ENCODE results near the gene PHKB. TPM values are rescaled to one million over a fixed set of nuclear protein-coding genes. Genes with fewer than 3 reads are reported as not detected.

PHKB gene
- total RNA-seq, 1 experiment from 2014 or later, result 47.6 TPM

- no peak for DNase-seq (ENCODE audit: low read depth)
These were observed 163.4 kb downstream of the PHKB start for GRCh38 chr16:47624563-47624962.

DNA sequence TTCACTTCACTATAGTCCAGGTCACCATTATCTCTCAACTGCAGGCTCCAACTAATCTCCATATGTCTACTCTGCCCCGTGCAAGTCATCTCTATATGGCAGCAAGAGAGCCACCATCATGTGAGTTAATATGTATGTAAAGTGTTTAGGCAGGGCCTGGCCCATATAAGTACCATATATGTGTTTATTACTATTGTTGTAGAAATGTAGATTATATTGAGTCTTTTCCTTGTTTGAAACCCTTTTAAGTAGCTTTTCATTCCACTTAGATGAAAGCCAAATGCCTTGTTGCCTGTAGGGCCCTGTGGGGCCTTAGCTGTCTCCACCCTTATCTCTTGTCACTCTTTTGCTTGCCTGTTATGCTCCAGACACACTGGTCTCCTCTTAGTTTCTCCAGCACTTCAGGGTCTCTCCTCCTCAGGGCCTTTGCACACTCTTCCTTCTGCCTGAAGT is 164.0 kb downstream of the PHKB start:
- no peak for DNase-seq (ENCODE audit: low read depth)

DNA sequence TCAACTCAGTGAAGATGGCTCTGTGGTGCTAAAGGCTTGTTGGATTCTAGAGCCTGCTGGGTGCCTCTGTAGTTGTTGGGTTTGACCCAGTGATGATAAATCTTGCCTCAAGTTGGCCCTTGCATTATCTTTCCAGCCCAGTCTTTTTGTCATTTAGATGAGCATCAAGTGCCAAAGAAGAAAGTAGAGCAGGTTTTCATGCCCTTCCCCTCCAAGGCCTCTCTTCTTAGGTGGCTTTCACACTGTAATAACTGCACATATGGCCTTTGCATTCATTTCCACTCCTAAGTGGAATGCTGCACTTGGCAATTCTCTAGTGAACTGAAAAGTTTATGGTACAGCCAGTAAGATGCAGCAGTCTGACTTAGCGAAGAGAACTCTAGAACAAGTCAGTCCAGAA is 165.1 kb downstream of the PHKB start:
- no peak for DNase-seq (ENCODE audit: low read depth)

DNA sequence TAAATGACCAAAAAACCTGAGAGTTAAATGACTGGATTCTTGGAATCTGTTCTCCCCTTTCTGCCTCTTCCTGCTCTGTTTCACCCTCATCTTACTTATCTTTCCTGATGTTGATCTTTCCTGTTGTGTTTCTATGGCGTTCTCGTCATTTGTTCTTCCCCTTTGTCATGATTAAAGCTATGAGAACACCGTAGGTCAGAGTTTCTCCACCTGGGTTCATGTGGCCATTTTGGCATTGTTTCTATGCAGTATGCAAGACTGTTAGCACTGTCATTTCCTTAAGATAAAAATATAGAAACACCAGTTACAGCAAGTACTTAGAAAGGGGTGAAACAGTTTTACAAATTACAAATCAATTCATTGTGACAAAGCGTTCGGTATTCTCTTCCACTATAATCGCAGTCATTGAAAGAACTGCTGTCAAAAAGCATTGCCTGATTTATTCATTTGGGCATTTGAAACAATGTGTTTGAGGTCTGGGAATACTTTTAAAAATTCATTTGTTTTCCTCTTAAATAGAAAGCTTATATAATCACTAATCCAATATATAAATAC is 166.0 kb downstream of the PHKB start:
- DNase-seq (ENCODE audit: low read depth), result no peak

GRCh38 chr16:47627721-47628120 is 166.6 kb downstream of the PHKB start:
- DNase-seq (ENCODE audit: low read depth), result no peak

DNA sequence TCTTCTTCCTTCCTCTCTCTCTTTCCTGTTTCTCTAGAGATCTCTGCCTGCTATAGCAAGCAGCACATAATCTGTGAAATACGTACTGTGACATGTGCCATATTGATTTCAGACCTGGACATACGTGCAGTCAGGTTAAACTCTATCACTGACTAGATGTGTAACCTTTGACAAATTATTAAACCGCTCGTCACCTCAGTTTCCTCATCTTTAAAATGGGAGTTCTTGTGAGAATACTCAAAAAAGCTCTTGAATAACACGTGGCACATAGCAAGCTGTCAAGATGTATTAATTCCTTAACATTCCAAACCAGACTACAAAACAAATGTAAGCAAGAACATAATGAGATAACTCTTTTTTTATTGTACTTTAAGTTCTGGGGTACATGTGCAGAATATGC is 170.0 kb downstream of the PHKB start:
- no peak for DNase-seq (ENCODE audit: low read depth)

DNA sequence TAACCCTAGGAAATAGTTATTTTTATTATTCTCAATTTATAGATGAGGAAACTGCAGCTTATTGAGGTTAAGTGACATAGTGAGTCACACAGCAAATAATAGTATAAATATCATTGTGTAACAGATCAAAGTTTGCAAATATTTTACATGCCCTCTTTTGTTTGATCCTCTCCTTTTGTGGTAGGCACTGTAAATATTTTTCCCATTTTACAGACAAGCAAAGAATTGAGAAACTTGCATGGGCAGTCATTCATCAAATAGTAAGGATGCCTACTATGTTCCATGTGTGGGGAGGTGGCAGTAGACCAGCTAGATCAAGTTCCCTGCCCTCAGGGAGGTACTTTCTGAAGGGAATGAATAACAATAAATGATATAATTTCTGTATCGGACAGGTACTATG is 173.0 kb downstream of the PHKB start:
- no peak for DNase-seq (ENCODE audit: low read depth)

- no peak for DNase-seq (ENCODE audit: low read depth)
These were observed 173.6 kb downstream of the PHKB start for GRCh38 chr16:47634727-47635126.

DNA sequence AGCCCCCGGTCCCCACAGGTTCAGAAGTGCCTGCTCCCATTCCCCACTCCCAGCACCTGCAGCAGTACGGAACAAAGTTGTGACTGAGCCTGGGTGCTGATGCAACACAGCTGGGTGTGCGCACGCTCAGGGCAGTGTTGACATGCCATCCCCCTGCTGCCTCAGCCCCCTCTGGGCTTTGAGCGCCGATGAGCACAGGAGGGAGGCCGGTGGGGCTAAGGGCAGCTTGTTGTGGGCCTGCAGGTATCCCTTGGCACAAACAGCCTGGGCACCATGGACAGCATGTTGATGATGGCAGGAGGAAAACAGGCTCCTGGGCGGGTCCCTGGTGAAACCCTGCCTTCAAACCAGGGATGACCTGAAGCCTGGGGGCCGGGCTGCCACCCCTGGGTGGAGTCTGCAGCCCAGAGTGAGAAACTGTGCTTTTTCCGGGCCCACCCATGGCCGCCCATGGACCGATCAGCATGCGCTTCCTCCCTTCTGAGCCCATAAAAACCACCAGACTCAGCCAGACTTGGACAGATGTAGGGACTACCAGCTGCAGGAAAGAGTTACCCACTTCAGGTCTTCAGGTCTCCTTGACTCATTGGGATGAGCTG is 175.5 kb downstream of the PHKB start:
- no peak for DNase-seq (ENCODE audit: low read depth)

- DNase-seq (ENCODE audit: low read depth), result no peak
These were observed 177.0 kb downstream of the PHKB start for GRCh38 chr16:47638175-47638574.

DNA sequence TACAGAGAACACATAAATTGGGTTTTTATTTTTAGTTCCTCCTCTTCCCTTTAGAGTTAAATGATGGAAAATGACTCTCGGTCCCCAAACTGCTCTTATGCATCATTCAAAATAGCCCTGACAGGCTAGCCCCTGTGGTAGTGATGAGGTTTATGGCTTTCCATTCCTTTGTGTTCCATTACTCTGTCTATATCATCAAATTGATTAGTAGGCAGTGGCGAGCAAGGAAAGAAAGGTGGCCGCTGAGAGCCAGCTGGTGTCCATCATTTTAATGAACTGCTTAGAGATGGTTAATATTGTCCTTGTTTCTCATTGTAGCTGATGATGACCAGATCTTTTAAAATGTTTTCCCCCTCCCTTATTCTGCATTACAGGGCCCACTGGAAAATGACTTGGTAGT is 179.5 kb downstream of the PHKB start:
- no peak for DNase-seq (ENCODE audit: low read depth)

DNA sequence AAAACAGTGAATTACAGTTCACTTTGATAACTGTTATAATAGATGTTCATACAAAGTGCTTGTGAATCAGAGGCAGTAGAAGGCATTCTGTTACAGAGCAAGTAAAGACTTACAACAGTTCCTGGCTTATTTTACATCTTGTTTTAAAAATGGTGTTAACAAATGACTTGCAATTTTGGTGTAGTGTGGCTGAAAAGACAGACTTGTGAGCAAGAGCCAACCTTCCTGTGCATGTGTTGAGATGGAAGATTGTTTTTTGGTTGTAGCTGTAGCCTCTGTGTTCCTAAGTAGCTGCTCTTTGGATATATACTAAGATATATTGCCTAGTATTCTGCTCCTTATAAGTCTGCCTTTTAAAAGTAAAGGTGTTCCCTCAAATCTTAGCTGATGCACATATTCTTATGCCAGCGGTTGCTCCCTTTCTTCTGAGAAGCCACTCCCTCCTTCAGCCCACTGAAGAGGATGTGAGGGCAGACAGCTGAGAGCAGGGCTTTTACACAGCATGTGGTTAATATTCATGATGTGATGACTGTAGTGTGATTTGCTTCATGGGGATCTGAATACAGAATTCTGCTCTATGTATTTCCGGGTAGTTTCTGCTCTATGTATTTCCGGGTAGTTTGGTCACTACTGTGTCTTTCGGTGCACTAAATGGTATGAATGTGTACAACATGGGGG is 182.3 kb downstream of the PHKB start:
- DNase-seq (ENCODE audit: low read depth), result no peak

DNA sequence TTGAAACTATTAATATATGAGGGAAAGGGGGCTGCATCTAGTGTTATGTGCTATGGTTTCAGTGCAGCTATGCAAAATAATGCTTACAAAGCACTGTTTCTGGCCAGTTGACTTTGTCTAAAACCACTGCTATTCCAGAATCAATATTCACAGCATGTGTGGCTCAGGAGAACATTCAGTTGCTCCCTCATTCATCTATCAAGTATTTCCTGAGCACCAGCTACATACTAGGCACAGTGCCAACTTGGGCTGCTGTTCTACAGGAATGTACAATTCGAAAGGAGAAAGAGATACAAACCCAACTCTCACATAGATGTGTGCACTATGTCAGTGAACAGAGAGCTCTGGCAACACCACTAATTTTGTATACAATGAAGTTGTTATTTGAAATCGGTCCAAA is 183.0 kb downstream of the PHKB start:
- DNase-seq (ENCODE audit: low read depth), result peak; percentile 79

- no peak for DNase-seq (ENCODE audit: low read depth)
These were observed 183.5 kb downstream of the PHKB start for GRCh38 chr16:47644661-47645060.

DNA sequence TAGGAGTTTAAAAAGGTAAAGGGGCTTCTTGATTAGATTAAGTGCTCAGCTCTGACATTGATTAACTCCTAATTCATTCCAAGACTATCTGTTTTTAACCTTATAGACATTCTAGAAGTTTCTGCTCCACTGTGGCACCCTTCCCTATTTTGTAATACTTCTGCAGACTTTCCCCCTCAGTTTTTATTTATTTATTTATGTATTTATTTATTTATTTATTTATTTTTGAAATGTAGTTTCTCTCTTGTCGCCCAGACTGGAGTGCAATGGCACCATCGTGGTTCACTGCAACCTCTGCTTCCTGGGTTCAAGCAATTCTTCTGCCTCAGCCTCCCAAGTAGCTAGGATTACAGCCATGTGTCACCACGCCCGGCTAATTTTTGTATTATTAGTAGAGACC is 185.8 kb downstream of the PHKB start:
- DNase-seq (ENCODE audit: low read depth), result no peak

- no peak for DNase-seq (ENCODE audit: low read depth)
These were observed 195.9 kb downstream of the PHKB start for GRCh38 chr16:47657032-47657431.

DNA sequence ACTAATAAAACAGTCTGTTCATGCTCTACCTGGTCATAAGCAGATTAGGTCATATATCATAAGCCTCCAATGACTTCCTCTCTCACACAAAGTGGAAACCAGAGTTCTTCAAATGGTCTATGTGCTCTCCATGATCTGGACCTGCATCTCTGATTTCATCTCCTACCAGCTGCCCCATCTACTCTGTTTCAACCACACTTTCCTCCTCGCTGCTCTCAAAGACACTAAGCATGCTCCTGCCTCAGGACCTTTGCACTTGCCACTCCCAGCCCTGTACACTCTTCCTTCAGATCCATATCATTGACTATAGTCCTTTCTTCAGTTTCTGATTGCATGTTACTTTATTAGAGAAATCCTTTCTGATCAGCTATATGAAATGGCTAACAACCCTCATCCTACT is 196.8 kb downstream of the PHKB start:
- DNase-seq (ENCODE audit: low read depth), result no peak

- no peak for DNase-seq (ENCODE audit: low read depth)
These were observed 199.4 kb downstream of the PHKB start for GRCh38 chr16:47660540-47660939.

DNA sequence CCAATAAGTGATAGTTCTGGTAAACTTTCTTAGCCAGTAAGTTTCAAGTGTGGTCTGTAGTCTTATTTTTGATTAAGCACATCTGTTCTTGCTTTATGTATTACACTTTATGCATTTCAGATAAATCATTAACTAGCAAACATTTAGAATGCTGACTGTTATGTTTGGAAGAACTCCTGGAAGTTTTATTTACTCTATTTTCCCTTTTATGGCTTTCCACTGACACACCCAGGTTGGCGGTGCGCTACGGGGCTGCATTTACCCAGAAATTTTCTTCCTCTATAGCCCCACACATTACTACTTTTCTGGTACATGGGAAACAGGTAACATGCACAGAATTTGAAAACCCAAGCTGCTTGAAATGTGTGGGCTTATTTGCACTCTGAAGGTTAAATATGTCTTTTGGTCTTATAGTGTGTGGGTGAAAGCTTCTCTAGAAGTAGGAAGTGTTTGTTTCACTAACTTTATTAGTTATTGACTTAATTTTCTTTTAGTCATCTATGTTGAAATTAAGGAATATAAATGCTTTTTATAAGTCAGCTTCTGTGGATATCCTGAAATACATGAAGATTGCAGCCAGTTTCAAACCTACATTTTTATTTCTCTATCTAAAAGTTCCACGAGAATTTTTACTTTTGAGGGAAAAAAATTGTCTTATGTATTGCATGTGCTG is 203.7 kb downstream of the PHKB start:
- no peak for DNase-seq (ENCODE audit: low read depth)

DNA sequence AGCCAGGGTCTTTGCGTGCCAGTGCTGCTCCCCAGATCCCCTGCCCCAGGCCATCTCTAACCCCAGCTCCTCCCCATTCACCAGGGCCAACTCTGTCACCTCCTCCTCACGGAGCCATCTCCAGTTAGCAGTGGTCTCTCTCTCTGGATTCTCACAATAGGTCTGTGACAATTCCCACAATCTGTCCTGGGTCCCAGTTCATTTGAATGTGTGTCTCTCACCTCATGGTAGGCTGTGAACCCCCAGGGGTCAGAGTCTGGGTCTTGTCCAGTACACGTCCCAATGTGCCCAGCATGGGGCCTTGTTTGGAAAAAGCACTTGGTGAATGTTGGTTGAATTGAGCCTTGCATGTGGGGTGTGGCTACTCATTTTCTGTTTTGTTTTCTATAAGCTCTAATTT is 205.3 kb downstream of the PHKB start:
- DNase-seq (ENCODE audit: low read depth), result no peak

DNA sequence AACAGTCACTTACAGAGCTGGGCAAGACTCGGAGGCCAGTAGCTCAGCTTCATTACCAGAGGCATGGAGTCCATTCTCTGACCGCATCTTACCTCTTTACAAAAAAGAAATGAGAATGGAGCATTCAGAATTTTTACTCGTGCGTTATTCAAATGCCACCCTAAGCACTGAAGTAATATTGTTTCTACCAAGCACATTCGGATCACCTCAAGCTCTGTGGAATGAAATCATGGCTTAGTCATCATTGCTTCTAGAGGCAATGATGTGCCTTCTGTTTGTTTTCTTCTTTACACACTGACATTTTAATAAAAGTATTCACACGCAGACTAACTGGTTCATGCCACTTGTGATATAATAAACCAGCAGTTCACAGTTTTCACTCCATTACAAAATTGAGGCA is 206.8 kb downstream of the PHKB start:
- DNase-seq (ENCODE audit: low read depth), result no peak

GRCh38 chr16:47672475-47672874 is 211.3 kb downstream of the PHKB start:
- DNase-seq (ENCODE audit: low read depth), result no peak

DNA sequence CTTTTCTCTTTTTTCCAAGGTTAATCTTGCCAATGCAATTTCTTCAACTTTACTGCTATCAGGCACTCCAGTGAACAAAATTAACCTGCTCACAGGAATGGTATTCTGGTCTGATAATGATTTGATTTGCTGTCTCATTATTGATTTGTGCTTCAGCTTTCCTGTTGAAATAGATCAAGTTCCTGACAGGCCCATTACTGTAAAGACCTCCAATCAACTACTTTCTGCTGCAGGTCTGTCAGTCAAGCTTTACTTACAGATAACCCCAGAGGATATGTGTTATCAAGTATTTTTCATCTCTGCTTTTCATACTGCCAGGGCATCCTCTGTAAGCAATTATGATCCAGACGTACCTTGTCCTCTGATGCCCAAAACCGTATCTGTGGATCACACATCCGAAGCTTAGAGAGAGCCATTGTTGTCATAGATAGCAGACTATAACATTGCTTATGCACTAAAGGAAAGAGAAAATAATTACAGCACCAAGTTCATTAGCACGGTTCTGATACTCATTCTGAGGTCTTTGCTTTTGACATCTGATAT is 215.6 kb downstream of the PHKB start:
- no peak for DNase-seq (ENCODE audit: low read depth)

Data from RPMI7951 (cell line).